ENCODE results near the gene PDIK1L.

PDIK1L gene

DNA sequence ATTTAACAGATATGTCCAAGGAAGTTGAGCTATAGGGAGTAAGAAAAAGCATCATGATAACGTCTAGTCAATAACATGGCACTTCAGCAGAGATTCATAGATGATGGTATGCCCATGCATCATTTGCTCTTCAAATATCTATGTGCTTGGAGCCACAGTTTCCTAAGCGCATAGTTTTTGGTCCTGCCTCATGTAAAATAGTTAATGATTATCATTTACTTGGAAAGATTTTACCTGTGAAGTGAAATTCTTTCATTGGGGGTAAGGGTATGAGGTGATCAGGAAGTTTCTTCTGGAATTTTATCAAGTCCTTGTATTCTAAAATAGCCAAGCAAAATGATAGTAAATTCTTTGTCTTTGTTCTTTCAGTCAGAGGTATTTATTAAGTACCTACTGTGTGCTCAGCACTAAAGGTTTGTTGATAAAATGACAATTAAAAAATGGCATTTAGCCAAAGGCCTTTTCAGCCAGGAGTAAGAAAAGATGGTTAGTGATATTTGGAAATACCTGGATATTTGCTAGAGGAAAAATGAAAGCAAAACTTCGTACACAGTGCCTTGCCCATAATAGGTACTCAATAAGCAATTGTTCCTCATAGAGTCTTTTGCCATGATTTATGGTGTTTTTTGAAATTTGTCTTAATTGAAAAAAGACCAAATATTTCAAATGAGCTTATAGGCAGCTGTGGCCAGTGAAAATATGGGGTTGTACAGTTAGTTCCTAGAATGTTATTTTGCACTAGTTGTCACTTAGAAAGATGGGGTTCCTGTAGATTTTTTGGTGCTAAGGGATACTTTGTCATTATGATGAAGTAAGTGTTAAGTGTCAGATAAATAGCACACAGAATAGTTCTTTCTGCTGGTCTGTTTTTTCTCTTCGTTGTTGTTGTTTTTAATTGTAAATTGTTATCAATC lies 13.1 kb downstream of the PDIK1L start:
- DNase-seq: no peak

DNA sequence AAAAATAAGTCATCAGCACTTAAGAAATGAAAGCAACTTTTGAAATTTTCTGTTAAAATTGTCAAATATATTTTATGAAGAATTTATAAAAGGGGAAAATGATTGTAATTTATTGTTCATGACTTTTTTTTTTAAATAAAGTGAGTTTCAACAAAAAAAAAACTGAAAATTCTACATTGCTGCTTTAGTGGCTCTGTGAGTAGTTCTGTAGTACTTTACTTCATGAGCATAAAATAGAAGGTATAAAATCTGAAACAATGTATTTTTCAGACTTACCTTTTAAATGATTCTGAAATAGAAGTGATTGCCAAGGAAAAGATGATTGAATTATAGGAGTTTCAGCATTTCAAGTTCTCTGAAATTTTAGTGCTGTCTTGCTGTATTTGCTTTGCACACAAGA lies 13.8 kb downstream of the PDIK1L start:
- DNase-seq: no peak

DNA sequence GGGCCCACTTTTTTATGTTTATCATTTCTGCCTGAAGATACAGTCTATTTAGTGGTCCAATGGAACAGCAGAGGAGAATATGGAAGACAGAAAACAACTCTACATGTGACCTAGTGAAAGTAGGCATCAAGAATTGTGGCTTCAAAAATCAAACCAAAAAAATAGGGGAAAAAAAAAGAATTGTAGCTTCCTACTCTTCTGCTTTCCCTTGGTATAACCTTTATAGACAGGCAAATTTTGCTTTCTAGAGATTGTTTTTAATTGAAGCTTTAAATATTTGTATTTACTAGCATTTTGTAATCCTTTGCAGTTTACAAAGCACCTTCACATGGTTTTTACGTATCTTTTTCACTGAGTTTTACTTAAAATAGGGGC lies 14.3 kb downstream of the PDIK1L start:
- DNase-seq: no peak

DNA sequence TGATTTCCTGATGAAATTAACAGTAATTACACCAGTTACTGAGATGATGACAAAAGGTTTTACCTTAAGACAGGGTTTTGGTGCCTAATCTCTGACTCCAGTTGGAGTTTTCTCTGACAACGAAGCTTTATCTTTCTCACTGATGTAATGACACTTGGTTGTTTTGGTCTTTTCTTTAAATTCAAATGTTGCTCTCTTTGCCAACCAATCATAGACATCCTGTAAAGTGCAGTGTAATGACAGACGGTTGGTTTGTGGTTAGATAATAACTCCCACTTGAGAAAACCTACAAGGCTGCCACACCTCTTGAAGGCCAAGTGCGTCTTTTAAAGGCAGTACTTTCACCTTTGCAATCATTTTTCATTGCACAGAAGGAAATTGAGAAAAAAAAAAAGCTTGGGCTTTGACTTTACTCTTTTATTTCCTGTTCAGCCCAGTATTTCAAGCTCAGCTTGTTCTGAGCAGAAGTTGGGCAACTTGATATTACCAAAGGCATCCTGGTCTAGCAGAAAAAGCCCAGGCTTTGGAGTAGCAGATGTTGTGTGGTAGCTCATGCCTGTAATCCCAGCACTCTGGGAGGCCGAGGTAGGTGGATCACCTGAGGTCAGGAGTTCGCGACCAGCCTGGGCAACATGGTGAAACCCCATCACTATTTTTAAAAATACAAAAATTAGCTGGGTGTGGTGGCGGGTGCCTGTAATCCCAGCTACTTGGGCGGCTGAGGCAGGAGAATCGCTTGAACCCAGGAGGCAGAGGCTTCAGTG lies 14.9 kb downstream of the PDIK1L start:
- peak; percentile 29 for DNase-seq

DNA sequence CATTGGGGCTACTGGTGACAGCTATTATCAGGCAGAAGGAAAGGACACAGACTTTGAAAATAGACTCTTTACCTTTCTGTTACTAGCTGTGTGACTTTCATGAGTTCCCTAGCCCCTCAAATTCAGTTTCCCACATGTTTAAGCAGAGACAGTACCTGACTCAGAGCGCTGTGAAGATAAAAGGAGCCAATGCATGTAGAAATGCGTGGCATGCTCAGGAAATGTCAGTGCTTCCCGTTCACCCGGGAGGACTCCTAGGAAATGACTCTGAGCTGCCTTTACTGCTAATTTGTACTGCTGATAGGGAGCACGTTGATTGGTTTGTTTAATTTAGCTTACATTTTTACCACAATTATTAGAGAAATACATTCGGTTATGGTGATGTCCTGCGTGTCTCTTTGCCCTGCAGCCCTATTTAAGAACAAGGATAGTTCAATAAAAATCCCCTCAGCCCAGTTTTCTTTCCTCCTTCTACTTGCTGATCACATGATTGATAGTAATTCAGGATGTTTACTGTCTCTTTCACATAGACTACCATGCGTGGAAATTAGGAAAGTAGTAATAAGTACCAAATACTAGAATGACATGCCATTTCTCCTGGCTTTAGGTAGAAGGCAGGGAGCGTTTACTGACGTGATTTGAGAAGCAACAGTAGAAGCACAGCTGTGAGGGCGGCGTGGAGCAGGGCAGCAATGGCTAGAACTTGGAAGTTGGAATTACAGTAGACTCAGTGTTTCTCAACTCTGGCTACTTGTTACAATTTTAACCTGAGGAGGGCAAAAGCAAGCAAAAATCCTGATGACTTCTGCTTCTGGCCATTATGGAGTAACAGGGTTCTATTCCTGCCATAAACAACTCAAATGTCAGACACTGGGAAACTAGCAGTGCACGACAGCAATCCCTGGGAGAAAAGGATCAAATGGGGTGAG lies 15.9 kb downstream of the PDIK1L start:
- no peak for DNase-seq

DNA sequence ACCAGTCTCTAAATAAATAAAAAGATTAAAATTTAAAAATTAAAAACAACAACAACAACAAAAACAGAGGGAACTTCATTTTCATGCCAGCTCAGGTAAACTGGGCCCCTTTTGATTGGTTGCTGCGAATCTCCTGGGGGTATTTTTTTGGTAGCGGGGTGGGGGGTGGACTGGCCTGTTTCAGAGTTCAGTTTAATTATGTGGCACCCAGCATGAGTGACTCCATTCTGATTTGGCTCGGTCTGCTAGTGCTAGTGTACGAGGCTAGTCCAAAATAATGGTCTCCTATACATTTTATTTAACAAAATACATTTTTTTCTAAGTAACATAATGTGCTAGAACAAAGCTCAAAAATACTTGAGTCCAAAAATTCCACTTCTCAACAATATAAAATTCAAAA lies 18.2 kb downstream of the PDIK1L start:
- no peak for DNase-seq

DNA sequence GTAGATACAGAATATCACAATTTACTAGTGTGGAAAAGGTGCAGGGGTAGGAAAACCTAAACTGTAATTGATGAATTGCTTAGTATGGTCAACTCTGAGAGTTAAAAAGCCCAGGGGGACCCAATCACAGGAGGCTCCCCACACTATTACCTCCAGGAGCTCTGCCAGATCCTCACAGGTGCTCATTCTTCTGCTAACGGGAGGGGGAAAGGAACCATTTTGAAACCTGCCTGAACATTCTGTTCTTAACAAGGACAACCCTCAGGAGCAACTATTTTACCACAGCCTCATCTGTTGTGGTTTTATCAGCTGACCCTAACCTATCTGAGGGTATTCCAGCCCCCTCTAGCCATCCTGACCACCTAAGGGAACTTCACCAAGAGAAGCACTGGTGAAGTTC lies 19.1 kb downstream of the PDIK1L start:
- DNase-seq: no peak

DNA sequence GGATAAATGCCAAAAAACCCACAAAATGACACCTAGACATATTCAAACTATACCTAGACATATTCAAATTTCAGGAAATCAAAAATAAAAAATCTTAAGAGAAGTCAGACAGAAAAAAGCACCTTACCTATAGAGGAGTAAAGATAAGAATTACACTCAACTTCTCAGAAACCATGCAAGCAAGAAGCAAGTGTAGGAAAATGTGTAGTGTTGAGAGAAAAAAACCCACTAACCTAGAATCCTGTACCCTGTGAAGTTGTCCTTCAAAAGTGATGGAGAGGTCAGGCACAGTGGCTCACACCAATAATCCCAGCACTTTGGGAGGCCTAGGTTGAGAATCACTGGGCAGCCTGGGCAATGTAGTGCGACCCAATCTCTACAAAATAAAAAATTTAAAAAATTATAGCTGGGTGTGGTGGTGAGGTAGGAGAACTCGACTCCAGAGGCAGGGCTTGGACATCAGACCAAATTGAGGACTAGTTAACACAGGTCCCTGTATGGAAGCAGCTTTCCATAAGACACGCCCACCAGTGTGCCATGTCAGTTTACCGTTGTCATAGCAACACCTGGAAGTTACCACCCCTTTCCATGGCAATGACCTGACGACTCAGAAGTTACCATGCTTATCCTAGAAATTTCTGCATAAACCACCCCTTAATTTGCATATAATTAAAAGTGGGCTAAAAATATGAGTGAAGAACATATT lies 20.7 kb downstream of the PDIK1L start:
- DNase-seq: no peak

DNA sequence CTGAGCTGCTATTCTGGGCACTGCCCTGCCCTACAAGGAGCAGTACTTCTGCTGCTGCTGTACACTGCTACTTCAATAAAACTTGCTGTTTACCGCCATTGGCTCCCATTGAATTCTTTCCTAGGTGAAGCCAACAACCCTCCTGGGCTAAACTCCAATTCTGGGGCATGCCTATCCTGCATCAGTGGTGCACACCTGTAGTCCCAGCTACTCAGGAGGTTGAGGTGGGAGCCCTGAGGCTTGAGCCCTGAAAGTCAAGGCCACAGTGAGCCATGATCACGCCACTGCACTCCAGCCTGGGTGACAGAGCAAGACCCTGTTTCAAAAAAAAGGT lies 21.2 kb downstream of the PDIK1L start:
- DNase-seq: no peak

DNA sequence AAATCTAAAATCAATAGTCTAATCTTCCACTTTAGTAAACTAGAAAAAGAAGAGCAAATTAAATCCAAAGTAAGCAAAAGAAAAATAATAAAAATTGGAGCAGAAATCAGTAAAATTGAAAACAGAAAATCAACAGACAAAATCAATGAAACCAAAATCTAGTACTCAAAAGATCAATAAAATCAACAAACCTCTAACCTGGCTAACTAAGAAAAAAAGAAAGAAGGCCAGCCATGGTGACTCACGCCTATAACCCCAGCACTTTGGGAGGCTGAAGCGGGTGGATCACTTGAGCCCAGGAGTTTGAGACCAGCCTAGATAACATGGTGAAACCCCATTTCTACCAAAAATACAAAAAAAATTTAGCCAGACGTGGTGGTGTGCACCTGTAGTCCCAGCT lies 22.8 kb downstream of the PDIK1L start:
- DNase-seq: no peak

DNA sequence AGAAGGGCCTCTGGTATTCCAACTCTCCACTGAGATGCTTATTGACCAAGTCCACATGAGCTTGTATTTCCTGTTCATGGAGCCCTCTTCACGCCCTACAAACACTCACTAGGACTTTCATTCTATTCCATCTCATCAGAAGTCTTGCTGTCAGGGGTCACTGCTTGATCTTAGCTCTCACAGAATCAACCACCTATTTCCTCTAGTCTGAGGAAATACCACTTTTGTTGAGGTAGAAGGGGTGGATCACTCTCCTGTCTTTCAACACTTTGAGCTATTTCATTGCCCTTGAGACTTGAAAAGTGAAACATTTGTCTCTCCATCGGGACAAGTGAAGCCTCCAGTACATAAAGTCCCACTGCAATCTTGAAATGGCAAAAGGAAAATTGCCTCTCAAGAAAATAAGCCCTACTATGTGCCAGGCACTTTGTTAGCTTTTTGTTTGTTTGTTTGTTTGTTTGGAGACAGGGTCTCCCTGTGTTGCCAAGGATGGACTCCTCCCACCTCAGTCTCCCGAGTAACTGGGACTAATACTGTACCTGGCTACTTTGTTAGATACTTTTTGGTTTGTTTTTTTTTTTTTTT lies 27.4 kb downstream of the PDIK1L start:
- no peak for DNase-seq

DNA sequence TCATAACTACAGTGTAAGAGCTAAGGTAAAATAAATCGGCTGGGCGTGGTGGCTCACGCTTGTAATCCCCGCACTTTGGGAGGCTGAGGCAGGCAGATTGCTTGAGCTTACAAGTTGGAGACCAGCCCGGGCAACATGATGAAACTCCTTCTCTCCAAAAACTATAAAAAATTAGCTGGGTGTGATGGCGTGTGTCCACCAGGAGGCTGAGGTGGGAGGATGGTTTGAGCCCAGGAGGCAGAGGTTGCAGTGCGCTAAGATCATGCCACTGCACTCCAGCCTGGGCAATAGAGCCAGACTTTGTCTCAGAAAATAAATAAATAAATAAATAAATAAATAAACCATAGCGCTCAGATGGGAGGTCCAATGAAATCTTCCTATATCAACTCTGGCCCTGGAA lies 30.5 kb downstream of the PDIK1L start:
- DNase-seq: no peak

DNA sequence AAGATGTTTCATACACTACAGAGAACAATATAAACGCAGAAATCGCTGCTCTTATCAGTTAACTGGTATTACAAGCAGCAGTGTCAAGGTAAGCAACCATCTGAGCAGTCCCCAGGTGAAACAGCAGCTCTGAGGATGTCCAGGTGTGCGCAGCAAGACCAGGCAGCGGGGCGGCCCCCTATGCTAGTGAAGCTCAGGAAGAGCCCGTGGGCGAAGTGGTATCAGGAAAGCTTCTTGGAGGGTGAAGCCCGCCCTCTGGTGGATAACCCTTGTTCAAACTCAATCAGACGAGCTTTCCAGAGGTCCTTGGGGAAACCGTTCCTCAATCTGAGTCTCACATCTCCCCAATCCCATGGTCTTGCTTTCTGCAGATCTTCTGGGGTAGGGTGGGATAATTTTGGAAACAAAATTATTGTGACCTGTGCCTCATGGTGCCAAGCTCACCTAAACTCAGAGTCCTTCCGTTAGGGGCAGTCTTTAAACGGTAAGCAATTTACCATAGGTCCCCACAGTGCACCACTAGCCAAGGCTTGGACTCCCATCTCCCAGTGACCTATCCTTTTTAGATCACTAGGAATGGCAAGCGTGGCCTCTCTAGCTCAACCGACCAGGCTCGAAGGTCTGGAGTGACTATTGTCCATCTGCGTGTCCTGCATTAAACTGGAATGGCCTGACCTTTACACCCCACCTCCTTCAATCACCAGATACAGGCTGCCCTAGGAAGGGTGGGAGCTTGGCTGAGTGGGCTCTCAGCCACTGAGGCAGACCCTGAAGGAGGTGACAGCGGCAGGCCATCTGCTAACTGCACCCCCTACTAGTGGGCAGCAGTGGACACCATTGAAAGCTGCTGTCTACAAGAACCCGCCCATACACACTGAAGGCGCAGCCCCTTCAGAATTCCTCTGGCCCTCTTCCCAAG lies 33.7 kb downstream of the PDIK1L start:
- DNase-seq: peak; percentile 70

DNA sequence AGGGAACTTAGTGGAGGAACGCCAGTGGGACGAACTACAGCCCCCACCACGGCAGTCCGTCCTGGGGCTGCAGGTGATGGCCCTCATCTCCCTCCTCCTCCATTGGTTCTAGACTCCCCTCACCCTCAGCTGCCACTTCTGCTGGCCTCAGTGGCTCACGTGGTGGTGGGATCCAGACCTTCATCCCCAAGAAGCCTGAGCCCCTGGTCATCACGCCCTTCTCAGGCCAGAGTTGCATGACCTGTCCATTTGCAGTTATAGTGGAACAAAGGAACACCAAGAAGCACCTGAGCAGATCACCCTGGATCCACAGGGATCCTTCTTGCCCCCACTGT lies 34.3 kb downstream of the PDIK1L start:
- DNase-seq: no peak

DNA sequence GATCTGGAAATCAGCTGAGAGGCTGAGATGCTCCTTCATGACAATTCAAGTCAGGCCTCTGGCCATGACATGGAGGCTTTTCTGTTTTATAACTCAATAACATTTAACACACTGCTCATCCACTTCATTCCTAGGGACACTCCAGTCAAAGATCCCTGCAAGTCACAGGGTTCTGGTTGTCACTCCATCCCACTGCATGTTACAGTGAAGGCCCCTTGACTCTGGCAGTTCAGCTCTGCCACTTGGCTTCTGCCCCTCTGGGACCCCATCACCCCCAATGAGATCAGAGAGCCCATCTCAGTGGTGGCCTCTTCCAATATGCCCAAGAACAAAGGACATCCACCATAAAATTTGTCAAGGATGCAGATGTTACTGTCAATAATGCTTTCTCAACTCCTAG lies 37.3 kb downstream of the PDIK1L start:
- no peak for DNase-seq

DNA sequence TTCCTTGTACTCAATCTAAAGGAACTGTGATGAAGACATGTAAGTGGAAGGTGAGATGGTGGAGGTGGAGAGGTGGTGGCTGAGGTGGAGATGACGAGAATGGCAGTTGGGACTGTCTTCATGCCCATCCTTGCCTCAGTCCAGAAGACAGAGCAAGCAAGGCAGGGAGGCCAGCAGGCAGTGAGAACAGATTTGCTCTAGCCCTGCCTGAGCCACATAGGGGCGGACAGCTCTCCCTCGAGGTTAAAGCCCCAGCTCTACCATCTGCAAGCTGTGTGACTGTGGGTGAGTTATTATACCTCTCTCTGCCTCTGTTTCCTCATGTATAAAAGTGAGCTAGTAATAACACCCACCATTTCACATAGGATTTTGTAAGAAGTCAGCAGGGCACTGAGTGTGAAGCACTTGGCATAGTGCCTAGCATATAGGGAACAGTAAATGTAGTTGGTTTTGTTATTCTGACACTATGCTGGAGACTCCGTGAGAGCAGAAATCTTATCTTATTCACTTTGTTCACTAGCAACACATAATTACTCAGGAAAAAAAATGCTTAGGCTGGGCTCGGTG lies 42.4 kb downstream of the PDIK1L start:
- no peak for DNase-seq

DNA sequence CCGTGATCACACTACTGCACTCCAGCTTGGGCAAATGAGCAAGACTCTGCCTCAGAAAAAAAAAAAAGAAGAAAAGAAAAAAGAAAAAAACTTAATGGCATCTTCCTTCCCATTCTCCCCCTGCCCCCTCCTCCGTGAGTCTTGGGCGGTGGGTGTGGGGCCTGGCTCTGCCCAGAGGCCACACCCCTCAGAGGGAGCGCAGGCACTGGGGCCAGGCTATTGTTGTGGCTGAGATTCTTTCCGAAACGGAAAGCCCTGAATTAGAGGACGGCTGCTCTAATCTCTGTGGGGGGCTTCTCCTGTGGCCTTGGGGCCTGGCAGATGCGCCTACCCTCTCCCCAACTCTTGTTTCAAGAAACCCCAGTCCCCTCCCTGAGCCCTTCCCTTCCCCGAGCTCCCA lies 43.1 kb downstream of the PDIK1L start:
- DNase-seq: no peak

DNA sequence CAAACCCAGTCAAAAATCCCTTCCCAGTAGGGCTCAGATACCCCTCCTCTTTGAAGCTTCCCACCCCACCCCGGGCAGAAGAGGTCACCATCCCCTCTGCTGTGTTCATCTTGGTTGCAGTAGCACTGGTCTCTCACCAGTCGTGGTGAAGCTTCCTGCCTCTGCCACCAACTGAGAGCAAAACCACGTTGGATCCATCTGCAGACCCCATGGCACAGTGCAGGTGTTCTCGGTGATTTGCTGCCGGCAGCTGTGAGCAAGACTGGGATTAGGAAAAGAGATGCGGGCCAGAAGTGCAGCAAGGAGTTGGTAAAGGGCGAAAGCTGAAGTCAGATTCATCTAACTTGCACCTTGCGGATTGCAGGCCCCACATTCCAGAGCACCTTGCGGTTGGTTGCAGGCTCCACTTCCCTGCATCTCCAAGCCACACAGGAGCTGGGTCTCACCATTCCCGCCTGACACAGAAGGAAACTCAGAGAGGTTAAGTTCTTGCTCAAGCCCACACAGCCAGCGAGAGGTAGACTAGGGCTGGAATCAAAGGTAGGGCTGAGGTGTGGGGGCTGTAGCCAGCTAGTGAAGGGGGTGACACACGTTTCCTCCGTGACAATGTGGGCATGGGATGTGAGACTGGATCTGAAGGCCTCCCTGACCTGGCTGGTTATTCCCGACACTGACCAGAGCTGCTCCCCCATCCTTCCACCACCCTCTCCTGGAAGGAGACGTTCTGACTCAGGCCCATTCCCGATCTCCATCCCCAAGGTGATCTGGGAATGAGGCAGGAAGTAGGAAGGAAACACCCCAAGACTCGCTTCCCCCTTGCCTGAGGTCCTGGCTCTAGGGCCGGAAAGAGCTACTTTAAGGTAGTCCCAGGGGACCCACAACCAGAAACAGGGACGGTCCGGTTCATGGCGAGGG lies 44.0 kb downstream of the PDIK1L start:
- no peak for DNase-seq

DNA sequence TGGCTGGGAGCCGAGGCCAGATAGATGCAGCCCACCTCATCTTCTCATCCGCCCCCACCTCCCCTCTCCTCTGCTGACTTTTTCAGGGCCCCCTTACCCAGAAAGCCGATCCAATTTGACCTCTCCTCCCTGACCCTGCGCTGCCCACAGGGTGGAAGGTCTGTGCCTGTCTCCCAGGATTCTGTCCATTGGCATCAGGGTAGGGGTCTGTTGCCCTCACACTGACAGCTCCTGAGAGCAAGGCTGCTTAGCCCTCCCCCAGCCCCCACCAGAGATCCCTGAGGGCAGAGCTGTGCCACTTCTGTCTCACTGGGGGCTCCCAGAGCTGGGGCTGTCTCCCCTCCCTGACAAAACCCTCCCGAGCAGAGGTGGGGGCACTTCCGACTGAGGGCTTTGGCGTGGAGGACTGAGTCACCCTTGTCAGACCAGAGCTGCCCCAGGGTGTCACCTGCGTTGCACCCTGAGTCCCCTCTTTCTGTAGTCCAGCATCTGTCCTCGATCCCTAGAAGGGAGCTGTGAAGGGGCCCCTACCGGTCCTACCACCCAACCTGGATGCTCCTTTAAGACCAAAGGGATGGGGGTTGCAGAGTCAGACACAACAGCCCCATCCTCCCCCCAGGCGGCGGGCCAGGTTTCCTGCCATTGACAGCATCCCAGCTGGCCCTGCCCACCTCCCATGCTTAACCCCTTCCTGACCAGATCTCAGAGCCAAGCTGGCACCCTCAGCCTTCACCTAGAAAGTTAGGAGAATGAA lies 44.8 kb downstream of the PDIK1L start:
- no peak for DNase-seq

Measured in activated CD4-positive, alpha-beta T cell treated with anti-CD3 and anti-CD28 coated beads, Interleukin-2, amount 50 U/mL, for 1 hour (primary cell).